WTC11 (cell line): ENCODE measurements around the gene RBCK1. TPM values are rescaled to one million over a fixed set of nuclear protein-coding genes. Genes with fewer than 3 reads are reported as not detected.

Experiments
- ATAC-seq: fragments of 200-7000 bp; cut with Tn5 transposase; 2 replicates; pipeline ENCODE4 v1.10.0; 2021; ENCODE audit warnings: mild to moderate bottlenecking, moderate library complexity
- CTCF ChIA-PET: fragments of 300-600 bp; sonication (Branson Sonifier 250); formaldehyde crosslinking; loops from one replicate; lab custom pipeline; 2021; ENCODE audit warnings: antibody characterized with exemption; lab: Charles Lee
- POLR2A ChIA-PET: fragments of 350-600 bp; sonication (Branson Sonifier 250); formaldehyde crosslinking; loops from one replicate; lab custom pipeline; 2021; ENCODE audit warnings: antibody characterized with exemption; lab: Charles Lee
- DNase-seq: peaks from one replicate; pipeline ENCODE4 v3.0.0; 2021; ENCODE audit warnings: low spot score
- H3K27ac Mint-ChIP-seq: 2 replicates; pipeline ENCODE4 v1.8.0; 2021; ENCODE audit warnings: mixed read lengths
- H3K27me3 Mint-ChIP-seq: 2 replicates; pipeline ENCODE4 v1.8.0; 2021; ENCODE audit warnings: low read depth, mild to moderate bottlenecking, moderate library complexity, mixed read lengths
- H3K36me3 Mint-ChIP-seq: 2 replicates; pipeline ENCODE4 v1.8.0; 2021; ENCODE audit warnings: mixed read lengths
- H3K4me1 Mint-ChIP-seq: 2 replicates; pipeline ENCODE4 v1.8.0; 2022; ENCODE audit warnings: mixed read lengths
- H3K4me3 Mint-ChIP-seq: 2 replicates; pipeline ENCODE4 v1.8.0; 2021; ENCODE audit warnings: mild to moderate bottlenecking, moderate library complexity, mixed read lengths
- H3K9me3 Mint-ChIP-seq: 2 replicates; pipeline ENCODE4 v1.8.0; 2021; ENCODE audit warnings: mixed read lengths
- ATF3 ChIP-seq: sonication (generic); formaldehyde crosslinking; conservative IDR thresholded peaks from 2 replicates; pipeline ENCODE4 v1.8.1; 2022; ENCODE audit warnings: mild to moderate bottlenecking, missing genetic modification reagents
- ATF6 ChIP-seq: sonication (generic); formaldehyde crosslinking; IDR thresholded peaks from 2 replicates; pipeline ENCODE4 v1.8.1; 2023; ENCODE audit warnings: mild to moderate bottlenecking, missing genetic modification reagents
- ESRRA ChIP-seq: sonication (generic); formaldehyde crosslinking; IDR thresholded peaks from 2 replicates; pipeline ENCODE4 v1.8.1; 2022; ENCODE audit warnings: mild to moderate bottlenecking, missing genetic modification reagents, borderline replicate concordance
- ETV6 ChIP-seq: sonication (generic); formaldehyde crosslinking; IDR thresholded peaks from 2 replicates; pipeline ENCODE4 v1.8.1; 2022; ENCODE audit warnings: mild to moderate bottlenecking, missing genetic modification reagents
- FOXK1 ChIP-seq: sonication (generic); formaldehyde crosslinking; IDR thresholded peaks from 2 replicates; pipeline ENCODE4 v1.8.0; 2022; ENCODE audit warnings: mild to moderate bottlenecking, moderate library complexity, missing genetic modification reagents
- JAZF1 ChIP-seq: fragments of 250-450 bp; sonication (Bioruptor Pico); IDR thresholded peaks from 2 replicates; pipeline ENCODE4 v1.9.0; 2021; ENCODE audit warnings: moderate library complexity, mild to moderate bottlenecking, inconsistent platforms
- MXD4 ChIP-seq: fragments of 250-450 bp; sonication (Bioruptor Pico); IDR thresholded peaks from 2 replicates; pipeline ENCODE4 v1.8.0; 2021; ENCODE audit warnings: mild to moderate bottlenecking, moderate library complexity, borderline replicate concordance
- MYBL2 ChIP-seq: sonication (generic); formaldehyde crosslinking; IDR thresholded peaks from 2 replicates; pipeline ENCODE4 v1.8.1; 2023; ENCODE audit warnings: mild to moderate bottlenecking, moderate library complexity, missing genetic modification reagents
- NR2C2 ChIP-seq: sonication (generic); formaldehyde crosslinking; IDR thresholded peaks from 2 replicates; pipeline ENCODE4 v1.8.0; 2022; ENCODE audit warnings: mild to moderate bottlenecking, missing genetic modification reagents
- OVOL2 ChIP-seq: fragments of 250-450 bp; sonication (Bioruptor Pico); IDR thresholded peaks from 2 replicates; pipeline ENCODE4 v1.9.0; 2021; ENCODE audit warnings: mild to moderate bottlenecking, borderline replicate concordance
- RELA ChIP-seq: sonication (generic); formaldehyde crosslinking; IDR thresholded peaks from 2 replicates; pipeline ENCODE4 v1.8.1; 2022; ENCODE audit warnings: missing genetic modification reagents, mild to moderate bottlenecking, borderline replicate concordance
- SMAD4 ChIP-seq: sonication (generic); formaldehyde crosslinking; IDR thresholded peaks from 2 replicates; pipeline ENCODE4 v1.8.0; 2022; ENCODE audit warnings: mild to moderate bottlenecking, missing genetic modification reagents
- SOX15 ChIP-seq: fragments of 250-450 bp; sonication (Bioruptor Pico); IDR thresholded peaks from 2 replicates; pipeline ENCODE4 v1.9.0; 2021; ENCODE audit warnings: mild to moderate bottlenecking
- TP53 ChIP-seq: sonication (generic); formaldehyde crosslinking; IDR thresholded peaks from 2 replicates; pipeline ENCODE4 v1.8.1; 2023; ENCODE audit warnings: mild to moderate bottlenecking, missing genetic modification reagents
- ZNF138 ChIP-seq: sonication (generic); formaldehyde crosslinking; conservative IDR thresholded peaks from 2 replicates; pipeline ENCODE4 v1.8.1; 2022; ENCODE audit warnings: mild to moderate bottlenecking, moderate library complexity, missing genetic modification reagents
- ZNF219 ChIP-seq: sonication (generic); formaldehyde crosslinking; IDR thresholded peaks from 2 replicates; pipeline ENCODE4 v1.8.0; 2023; ENCODE audit warnings: missing genetic modification reagents, mild to moderate bottlenecking, borderline replicate concordance
- ZNF232 ChIP-seq: sonication (generic); formaldehyde crosslinking; IDR thresholded peaks from 2 replicates; pipeline ENCODE4 v1.8.0; 2022; ENCODE audit warnings: mild to moderate bottlenecking, missing genetic modification reagents
- total RNA-seq: library from RNA; stranded (reverse); gene quantifications from 3 replicates; pipeline ENCODE4 v1.2.3, GENCODE V29; 2021
- TF ChIP-seq, protein P1 (sequence below): fragments of 250-450 bp; sonication (Bioruptor Pico); IDR thresholded peaks from 2 replicates; pipeline ENCODE4 v1.9.0; 2021; ENCODE audit warnings: mild to moderate bottlenecking
- TF ChIP-seq, protein P2 (sequence below): sonication (generic); formaldehyde crosslinking; conservative IDR thresholded peaks from 2 replicates; pipeline ENCODE4 v1.8.1; 2023; ENCODE audit warnings: mild to moderate bottlenecking, low read depth, missing genetic modification reagents, moderate library complexity
- TF ChIP-seq, protein P3 (sequence below): sonication (generic); formaldehyde crosslinking; IDR thresholded peaks from 2 replicates; pipeline ENCODE4 v1.8.1; 2023; ENCODE audit warnings: mild to moderate bottlenecking, missing genetic modification reagents, borderline replicate concordance

Gene RBCK1
- total RNA-seq, 1 experiment from 2014 or later, result 75.2 TPM

DNA sequence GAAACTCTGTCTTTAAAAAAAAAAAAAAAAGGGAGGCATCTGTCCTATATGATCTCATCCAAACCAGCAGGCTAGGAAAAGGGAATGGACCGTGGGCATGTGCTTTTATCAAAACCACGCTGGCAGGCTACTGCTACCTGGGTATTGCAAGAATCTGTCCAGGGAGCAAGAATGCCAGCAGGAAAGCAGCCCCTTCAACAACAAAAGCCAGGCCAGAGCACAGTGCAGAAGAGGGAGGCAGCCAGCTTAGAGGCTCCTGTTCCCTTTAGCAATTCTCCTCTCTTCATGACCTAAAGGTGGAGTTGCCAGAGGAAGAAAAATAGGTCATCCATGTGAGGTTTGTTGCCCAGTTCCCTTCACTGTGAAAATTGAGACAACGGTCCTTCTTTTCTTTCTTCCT lies 36.0 kb downstream of the RBCK1 start:
- Mint-ChIP-seq H3K4me1 (peaks cover 7% of the 10 kb centered on the region; the same call in 1 of the 2 replicates), H3K27me3 (no peaks in the 10 kb centered on the region), H3K9me3 (no peaks in the 10 kb centered on the region), H3K4me3 (no peak overlapping the region), H3K36me3 (peaks cover 57% of the 10 kb centered on the region), H3K27ac (no peak overlapping the region)
- no peak for TF ChIP-seq OVOL2 (CRISPR knock-in tag)
- TF ChIP-seq SMAD4 (CRISPR knock-in tag), result no peak
- TF ChIP-seq ZNF232 (CRISPR knock-in tag), result no peak
- no peak for TF ChIP-seq NR2C2 (CRISPR knock-in tag)
- no peak for TF ChIP-seq ATF3 (CRISPR knock-in tag)
- no peak for TF ChIP-seq SOX15 (CRISPR knock-in tag)
- no peak for TF ChIP-seq ESRRA (CRISPR knock-in tag)
- POLR2A ChIA-PET, result interaction anchor here (0.7 kb wide), 1 partner anchor 34 kb away, joined by 3 read pairs; no protein-coding TSS in a partner anchor
- no peak for DNase-seq
- no peak for ATAC-seq
- CTCF ChIA-PET, result no interaction called here

GRCh38 chr20:444862-445426 lies 36.8 kb downstream of the RBCK1 start:
- ChIA-PET POLR2A (no interaction called here), CTCF (interaction anchor here (0.8 to 1.6 kb wide), 4 partner anchors 13 to 294 kb away, joined by 3 to 4 read pairs (median 3); no protein-coding TSS in a partner anchor)
- TF ChIP-seq MYBL2 (no peak), FOXK1 (CRISPR knock-in tag) (no peak), ATF6 (CRISPR knock-in tag) (no peak), RELA (CRISPR knock-in tag) (no peak), ETV6 (CRISPR knock-in tag) (no peak), ZNF232 (CRISPR knock-in tag) (no peak), ZNF138 (CRISPR knock-in tag) (no peak), MXD4 (CRISPR knock-in tag) (no peak), ZNF219 (CRISPR knock-in tag) (no peak), JAZF1 (CRISPR knock-in tag) (no peak), TP53 (no peak)
- TF ChIP-seq, protein P1, sequence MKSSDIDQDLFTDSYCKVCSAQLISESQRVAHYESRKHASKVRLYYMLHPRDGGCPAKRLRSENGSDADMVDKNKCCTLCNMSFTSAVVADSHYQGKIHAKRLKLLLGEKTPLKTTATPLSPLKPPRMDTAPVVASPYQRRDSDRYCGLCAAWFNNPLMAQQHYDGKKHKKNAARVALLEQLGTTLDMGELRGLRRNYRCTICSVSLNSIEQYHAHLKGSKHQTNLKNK (CRISPR knock-in tag), result no peak
- TF ChIP-seq, protein P2, sequence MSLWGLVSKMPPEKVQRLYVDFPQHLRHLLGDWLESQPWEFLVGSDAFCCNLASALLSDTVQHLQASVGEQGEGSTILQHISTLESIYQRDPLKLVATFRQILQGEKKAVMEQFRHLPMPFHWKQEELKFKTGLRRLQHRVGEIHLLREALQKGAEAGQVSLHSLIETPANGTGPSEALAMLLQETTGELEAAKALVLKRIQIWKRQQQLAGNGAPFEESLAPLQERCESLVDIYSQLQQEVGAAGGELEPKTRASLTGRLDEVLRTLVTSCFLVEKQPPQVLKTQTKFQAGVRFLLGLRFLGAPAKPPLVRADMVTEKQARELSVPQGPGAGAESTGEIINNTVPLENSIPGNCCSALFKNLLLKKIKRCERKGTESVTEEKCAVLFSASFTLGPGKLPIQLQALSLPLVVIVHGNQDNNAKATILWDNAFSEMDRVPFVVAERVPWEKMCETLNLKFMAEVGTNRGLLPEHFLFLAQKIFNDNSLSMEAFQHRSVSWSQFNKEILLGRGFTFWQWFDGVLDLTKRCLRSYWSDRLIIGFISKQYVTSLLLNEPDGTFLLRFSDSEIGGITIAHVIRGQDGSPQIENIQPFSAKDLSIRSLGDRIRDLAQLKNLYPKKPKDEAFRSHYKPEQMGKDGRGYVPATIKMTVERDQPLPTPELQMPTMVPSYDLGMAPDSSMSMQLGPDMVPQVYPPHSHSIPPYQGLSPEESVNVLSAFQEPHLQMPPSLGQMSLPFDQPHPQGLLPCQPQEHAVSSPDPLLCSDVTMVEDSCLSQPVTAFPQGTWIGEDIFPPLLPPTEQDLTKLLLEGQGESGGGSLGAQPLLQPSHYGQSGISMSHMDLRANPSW, result no peak
- TF ChIP-seq, protein P3, sequence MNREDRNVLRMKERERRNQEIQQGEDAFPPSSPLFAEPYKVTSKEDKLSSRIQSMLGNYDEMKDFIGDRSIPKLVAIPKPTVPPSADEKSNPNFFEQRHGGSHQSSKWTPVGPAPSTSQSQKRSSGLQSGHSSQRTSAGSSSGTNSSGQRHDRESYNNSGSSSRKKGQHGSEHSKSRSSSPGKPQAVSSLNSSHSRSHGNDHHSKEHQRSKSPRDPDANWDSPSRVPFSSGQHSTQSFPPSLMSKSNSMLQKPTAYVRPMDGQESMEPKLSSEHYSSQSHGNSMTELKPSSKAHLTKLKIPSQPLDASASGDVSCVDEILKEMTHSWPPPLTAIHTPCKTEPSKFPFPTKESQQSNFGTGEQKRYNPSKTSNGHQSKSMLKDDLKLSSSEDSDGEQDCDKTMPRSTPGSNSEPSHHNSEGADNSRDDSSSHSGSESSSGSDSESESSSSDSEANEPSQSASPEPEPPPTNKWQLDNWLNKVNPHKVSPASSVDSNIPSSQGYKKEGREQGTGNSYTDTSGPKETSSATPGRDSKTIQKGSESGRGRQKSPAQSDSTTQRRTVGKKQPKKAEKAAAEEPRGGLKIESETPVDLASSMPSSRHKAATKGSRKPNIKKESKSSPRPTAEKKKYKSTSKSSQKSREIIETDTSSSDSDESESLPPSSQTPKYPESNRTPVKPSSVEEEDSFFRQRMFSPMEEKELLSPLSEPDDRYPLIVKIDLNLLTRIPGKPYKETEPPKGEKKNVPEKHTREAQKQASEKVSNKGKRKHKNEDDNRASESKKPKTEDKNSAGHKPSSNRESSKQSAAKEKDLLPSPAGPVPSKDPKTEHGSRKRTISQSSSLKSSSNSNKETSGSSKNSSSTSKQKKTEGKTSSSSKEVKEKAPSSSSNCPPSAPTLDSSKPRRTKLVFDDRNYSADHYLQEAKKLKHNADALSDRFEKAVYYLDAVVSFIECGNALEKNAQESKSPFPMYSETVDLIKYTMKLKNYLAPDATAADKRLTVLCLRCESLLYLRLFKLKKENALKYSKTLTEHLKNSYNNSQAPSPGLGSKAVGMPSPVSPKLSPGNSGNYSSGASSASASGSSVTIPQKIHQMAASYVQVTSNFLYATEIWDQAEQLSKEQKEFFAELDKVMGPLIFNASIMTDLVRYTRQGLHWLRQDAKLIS, result no peak
- no peak for ATAC-seq
- Mint-ChIP-seq H3K36me3 (peaks cover 48% of the 10 kb centered on the region), H3K27me3 (no peaks in the 10 kb centered on the region), H3K9me3 (no peaks in the 10 kb centered on the region), H3K4me3 (no peak overlapping the region), H3K27ac (peak overlapping the region; percentile 13; the same call in 1 of the 2 replicates), H3K4me1 (peaks cover 7% of the 10 kb centered on the region; the same call in 1 of the 2 replicates)
- no peak for DNase-seq
